Measurements from ENCODE around the gene PTGES2. TPM values are rescaled to one million over a fixed set of nuclear protein-coding genes. Genes with fewer than 3 reads are reported as not detected.

The PTGES2 gene
- total RNA-seq, 1 donor from 2014 or later = 44.1 TPM

DNA sequence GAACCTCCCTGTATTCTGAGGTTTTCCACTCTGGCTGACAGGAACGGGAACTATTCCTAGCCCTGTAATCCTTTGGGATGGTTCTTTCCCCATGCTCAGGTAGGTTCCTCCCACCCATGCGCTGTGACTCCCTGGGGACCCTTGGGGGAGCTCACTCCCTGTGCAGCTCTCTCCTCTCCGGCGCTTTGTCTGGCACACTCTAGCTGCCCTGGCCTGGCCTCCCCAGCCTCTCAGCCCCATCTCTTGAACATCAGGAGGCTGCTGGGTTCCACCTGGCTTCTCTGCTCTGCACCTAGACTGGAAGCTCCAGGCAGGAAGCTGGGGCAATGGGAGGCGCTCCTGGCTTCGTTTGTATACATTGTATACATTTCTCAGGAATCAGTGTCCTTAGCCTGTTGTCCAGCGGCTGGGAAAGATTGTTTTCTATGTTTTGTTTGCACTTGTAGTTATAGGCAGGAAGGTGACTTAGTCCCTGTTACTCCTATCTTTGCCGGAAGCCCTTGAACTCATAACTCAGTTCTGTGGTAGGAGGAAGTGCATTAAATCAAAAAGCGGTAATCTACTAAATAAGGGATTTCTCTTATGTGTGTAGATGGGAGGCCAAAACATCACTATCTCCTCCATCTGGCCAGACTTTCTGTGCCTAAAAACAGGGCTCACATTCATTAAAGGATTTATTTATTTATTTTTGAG is 39.1 kb downstream of the PTGES2 start:
- Histone ChIP-seq H3K4me1 (ENCODE audit: insufficient read depth, low read length) (peaks cover 26% of the 10 kb centered on the region), H3K4me3 (ENCODE audit: insufficient read depth, low read depth, low read length) (no peak overlapping the region), H3K4me2 (ENCODE audit: low read length) (no peak overlapping the region), H3K9ac (ENCODE audit: low read length) (no peak overlapping the region), H2AFZ (ENCODE audit: low read depth, low read length) (no peak overlapping the region), H3K79me2 (ENCODE audit: insufficient read depth, low read length) (peaks cover 76% of the 10 kb centered on the region), H3K27ac (ENCODE audit: low read depth, low read length) (no peak overlapping the region), H3K9me3 (ENCODE audit: insufficient read depth, low read depth, low read length) (no peaks in the 10 kb centered on the region), H4K20me1 (ENCODE audit: insufficient read depth, low read length) (peaks cover 20% of the 10 kb centered on the region), H3K27me3 (ENCODE audit: insufficient read depth, low read length) (no peaks in the 10 kb centered on the region), H3K36me3 (ENCODE audit: insufficient read depth, low read length) (peaks cover 4% of the 10 kb centered on the region)
- H3K36me3 Mint-ChIP-seq (ENCODE audit: low read depth, unreplicated experiment) = peaks cover 4% of the 10 kb centered on the region
- no peak for DNase-seq (ENCODE audit: low read depth)
- H3K4me3 Mint-ChIP-seq (ENCODE audit: unreplicated experiment) = no peak overlapping the region
- H3K9me3 Mint-ChIP-seq (ENCODE audit: unreplicated experiment) = no peaks in the 10 kb centered on the region
- H3K27ac Mint-ChIP-seq (ENCODE audit: unreplicated experiment) = no peak overlapping the region
- peaks cover 6% of the 10 kb centered on the region for H3K4me1 Mint-ChIP-seq (ENCODE audit: low read depth, unreplicated experiment)
- no peaks in the 10 kb centered on the region for H3K27me3 Mint-ChIP-seq (ENCODE audit: low read depth, unreplicated experiment)
- TF ChIP-seq EZH2 (IDR thresholded peaks at IDR 0.05; ENCODE audit: insufficient read depth, low read length) (no peak), CTCF (IDR thresholded peaks at IDR 0.05; ENCODE audit: insufficient read depth, low read depth, low read length) (no peak)
- no peak for FAIRE-seq

GRCh38 chr9:128087262-128087661 is 40.3 kb downstream of the PTGES2 start:
- no peaks in the 10 kb centered on the region for H3K9me3 ChIP-seq (ENCODE audit: insufficient read depth, low read depth, low read length)
- H3K4me1 Mint-ChIP-seq (ENCODE audit: low read depth, unreplicated experiment) = peaks cover 6% of the 10 kb centered on the region
- no peak for FAIRE-seq
- no peak overlapping the region for H3K27ac ChIP-seq (ENCODE audit: low read depth, low read length)
- peaks cover 20% of the 10 kb centered on the region for H4K20me1 ChIP-seq (ENCODE audit: insufficient read depth, low read length)
- peaks cover 4% of the 10 kb centered on the region for H3K36me3 ChIP-seq (ENCODE audit: insufficient read depth, low read length)
- no peak overlapping the region for H2AFZ ChIP-seq (ENCODE audit: low read depth, low read length)
- TF ChIP-seq CTCF (IDR thresholded peaks at IDR 0.05; ENCODE audit: insufficient read depth, low read depth, low read length) (no peak), EZH2 (IDR thresholded peaks at IDR 0.05; ENCODE audit: insufficient read depth, low read length) (no peak)
- H3K9me3 Mint-ChIP-seq (ENCODE audit: unreplicated experiment) = no peaks in the 10 kb centered on the region
- H3K9ac ChIP-seq (ENCODE audit: low read length) = no peak overlapping the region
- no peak overlapping the region for H3K4me2 ChIP-seq (ENCODE audit: low read length)
- no peak overlapping the region for H3K4me3 ChIP-seq (ENCODE audit: insufficient read depth, low read depth, low read length)
- H3K27me3 Mint-ChIP-seq (ENCODE audit: low read depth, unreplicated experiment) = no peaks in the 10 kb centered on the region
- no peak overlapping the region for H3K4me3 Mint-ChIP-seq (ENCODE audit: unreplicated experiment)
- H3K79me2 ChIP-seq (ENCODE audit: insufficient read depth, low read length) = peaks cover 67% of the 10 kb centered on the region
- no peak for DNase-seq (ENCODE audit: low read depth)
- H3K36me3 Mint-ChIP-seq (ENCODE audit: low read depth, unreplicated experiment) = peaks cover 4% of the 10 kb centered on the region
- H3K4me1 ChIP-seq (ENCODE audit: insufficient read depth, low read length) = peaks cover 17% of the 10 kb centered on the region
- H3K27me3 ChIP-seq (ENCODE audit: insufficient read depth, low read length) = no peaks in the 10 kb centered on the region
- no peak overlapping the region for H3K27ac Mint-ChIP-seq (ENCODE audit: unreplicated experiment)

DNA sequence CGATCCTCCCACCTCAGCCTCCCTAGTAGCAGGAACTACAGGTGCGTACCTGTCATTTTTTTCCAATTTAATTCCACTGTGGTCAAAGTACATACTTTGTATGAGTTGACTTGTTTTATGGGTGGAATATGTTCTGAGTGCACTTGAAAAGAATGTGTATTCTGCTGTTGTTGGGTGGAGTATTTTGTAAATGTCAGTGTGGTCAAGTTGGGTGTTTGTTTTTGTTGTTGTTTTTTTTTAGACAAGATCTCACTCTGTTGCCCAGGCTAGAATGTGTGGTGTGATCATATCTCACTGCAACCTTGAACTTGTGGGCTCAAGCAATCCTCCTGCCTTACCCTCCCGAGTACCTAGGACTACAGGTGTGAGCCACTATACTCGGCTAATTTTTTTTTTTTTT is 41.6 kb downstream of the PTGES2 start:
- no peak overlapping the region for H3K27ac Mint-ChIP-seq (ENCODE audit: unreplicated experiment)
- H3K4me1 ChIP-seq (ENCODE audit: insufficient read depth, low read length) = peaks cover 18% of the 10 kb centered on the region
- H3K9ac ChIP-seq (ENCODE audit: low read length) = no peak overlapping the region
- no peaks in the 10 kb centered on the region for H3K27me3 Mint-ChIP-seq (ENCODE audit: low read depth, unreplicated experiment)
- peaks cover 61% of the 10 kb centered on the region for H3K79me2 ChIP-seq (ENCODE audit: insufficient read depth, low read length)
- TF ChIP-seq EZH2 (IDR thresholded peaks at IDR 0.05; ENCODE audit: insufficient read depth, low read length) (no peak), CTCF (IDR thresholded peaks at IDR 0.05; ENCODE audit: insufficient read depth, low read depth, low read length) (no peak)
- DNase-seq (ENCODE audit: low read depth) = no peak
- FAIRE-seq = no peak
- no peaks in the 10 kb centered on the region for H3K9me3 Mint-ChIP-seq (ENCODE audit: unreplicated experiment)
- H2AFZ ChIP-seq (ENCODE audit: low read depth, low read length) = no peak overlapping the region
- H3K4me3 Mint-ChIP-seq (ENCODE audit: unreplicated experiment) = no peak overlapping the region
- H3K27ac ChIP-seq (ENCODE audit: low read depth, low read length) = no peak overlapping the region
- peaks cover 4% of the 10 kb centered on the region for H3K36me3 Mint-ChIP-seq (ENCODE audit: low read depth, unreplicated experiment)
- H3K27me3 ChIP-seq (ENCODE audit: insufficient read depth, low read length) = no peaks in the 10 kb centered on the region
- no peak overlapping the region for H3K4me2 ChIP-seq (ENCODE audit: low read length)
- peaks cover 25% of the 10 kb centered on the region for H4K20me1 ChIP-seq (ENCODE audit: insufficient read depth, low read length)
- H3K9me3 ChIP-seq (ENCODE audit: insufficient read depth, low read depth, low read length) = no peaks in the 10 kb centered on the region
- peaks cover 14% of the 10 kb centered on the region for H3K4me1 Mint-ChIP-seq (ENCODE audit: low read depth, unreplicated experiment)
- no peak overlapping the region for H3K4me3 ChIP-seq (ENCODE audit: insufficient read depth, low read depth, low read length)
- peaks cover 4% of the 10 kb centered on the region for H3K36me3 ChIP-seq (ENCODE audit: insufficient read depth, low read length)
